Fibroblast of pulmonary artery (primary cell): ENCODE results near the gene IFNE.

ENCODE experiments used
- DNase-seq: peaks from one replicate; pipeline ENCODE4 v3.0.0-alpha.2; 2010; ENCODE audit warnings: low read depth
- H3K4me3 ChIP-seq: replicated peaks from 2 replicates; pipeline ENCODE4 v1.5.1; 2011; ENCODE audit warnings: low read depth, mild to moderate bottlenecking, control low read depth, low read length, moderate library complexity
- TF ChIP-seq, protein P1 (sequence below): IDR thresholded peaks from 2 replicates; pipeline ENCODE4 v1.5.1; 2011; ENCODE audit warnings: mild to moderate bottlenecking, control low read depth, low read length, inconsistent platforms; ENCODE audit errors: missing control alignments

The IFNE gene

DNA sequence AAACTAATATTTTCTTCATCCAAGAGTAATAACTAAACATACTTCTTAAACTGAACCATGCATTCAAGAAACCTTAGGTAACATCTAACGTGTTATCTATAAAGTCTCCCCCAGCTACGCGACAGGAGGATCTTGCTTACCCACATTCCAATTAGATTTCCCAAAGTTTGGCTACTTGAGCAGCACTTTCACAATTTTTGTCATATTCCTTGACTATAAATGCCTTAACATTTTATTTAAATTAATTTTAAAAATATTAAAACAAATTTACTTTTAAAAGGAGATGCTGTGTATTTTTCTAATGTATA is 25.3 kb upstream of the IFNE start:
- TF ChIP-seq, protein P1, sequence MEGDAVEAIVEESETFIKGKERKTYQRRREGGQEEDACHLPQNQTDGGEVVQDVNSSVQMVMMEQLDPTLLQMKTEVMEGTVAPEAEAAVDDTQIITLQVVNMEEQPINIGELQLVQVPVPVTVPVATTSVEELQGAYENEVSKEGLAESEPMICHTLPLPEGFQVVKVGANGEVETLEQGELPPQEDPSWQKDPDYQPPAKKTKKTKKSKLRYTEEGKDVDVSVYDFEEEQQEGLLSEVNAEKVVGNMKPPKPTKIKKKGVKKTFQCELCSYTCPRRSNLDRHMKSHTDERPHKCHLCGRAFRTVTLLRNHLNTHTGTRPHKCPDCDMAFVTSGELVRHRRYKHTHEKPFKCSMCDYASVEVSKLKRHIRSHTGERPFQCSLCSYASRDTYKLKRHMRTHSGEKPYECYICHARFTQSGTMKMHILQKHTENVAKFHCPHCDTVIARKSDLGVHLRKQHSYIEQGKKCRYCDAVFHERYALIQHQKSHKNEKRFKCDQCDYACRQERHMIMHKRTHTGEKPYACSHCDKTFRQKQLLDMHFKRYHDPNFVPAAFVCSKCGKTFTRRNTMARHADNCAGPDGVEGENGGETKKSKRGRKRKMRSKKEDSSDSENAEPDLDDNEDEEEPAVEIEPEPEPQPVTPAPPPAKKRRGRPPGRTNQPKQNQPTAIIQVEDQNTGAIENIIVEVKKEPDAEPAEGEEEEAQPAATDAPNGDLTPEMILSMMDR: no peak
- DNase-seq: peak; percentile 28
- H3K4me3 ChIP-seq: no peak overlapping the region

- peak; percentile 95 for DNase-seq
- no peak overlapping the region for H3K4me3 ChIP-seq
- TF ChIP-seq, protein P1: no peak
Observed at GRCh38 chr9:21506626-21507482, 24.7 kb upstream of the IFNE start.

DNA sequence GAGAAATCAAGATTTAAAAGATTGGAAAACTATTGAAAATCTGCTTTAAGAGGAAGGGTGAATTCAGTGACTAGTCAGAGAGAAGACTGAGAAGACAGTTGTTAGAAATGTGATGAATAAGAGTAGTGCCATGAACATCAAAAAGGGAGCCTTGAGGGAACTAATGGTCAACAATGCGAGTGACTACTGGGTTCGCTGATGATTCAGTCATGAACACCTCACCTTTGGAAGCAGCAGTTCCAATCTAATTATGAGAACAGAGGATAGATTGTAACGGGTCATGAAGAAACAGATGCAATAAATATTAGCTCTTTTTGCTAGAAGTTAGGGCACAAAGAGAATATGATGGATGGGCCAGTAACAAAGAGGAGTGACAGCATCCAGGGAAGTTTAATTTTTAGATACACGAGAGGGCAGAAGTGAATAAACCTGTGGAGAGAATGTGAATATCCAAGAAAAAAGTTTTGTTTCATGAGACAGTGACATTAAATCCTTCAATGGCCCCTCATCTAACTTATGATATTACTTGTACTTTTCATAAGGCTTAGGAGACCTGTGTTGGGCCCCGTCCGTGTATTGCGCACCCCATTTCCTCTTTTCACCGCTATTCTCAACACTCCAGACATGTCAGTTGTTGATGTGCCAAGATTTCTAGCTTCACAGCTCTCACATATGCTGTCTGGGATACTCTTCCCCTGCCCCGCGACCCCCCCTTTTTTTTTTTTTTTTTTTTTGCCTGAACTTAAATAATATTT is 23.5 kb upstream of the IFNE start:
- TF ChIP-seq, protein P1: no peak
- H3K4me3 ChIP-seq: no peak overlapping the region
- DNase-seq: no peak

DNA sequence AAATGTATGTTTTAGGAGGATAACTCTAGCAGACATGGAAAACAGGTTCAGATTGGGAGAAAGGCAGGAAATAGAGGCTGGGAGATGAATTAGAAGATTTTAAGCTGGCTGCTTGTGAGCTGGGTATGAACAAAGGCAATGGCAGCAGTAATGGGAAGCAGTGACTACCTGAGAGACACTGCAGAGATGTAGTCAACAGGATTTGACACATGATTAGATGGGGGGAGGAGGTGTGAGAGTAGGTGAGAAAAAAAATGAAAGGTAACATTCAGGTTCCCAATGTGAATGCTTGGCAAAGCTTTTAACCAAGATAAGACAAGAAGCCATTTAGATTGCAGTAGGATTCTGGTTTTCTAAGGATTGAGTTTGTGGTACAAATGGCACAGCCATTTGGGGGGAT is 22.8 kb upstream of the IFNE start:
- TF ChIP-seq, protein P1: no peak
- no peak overlapping the region for H3K4me3 ChIP-seq
- DNase-seq: no peak

- no peak overlapping the region for H3K4me3 ChIP-seq
- TF ChIP-seq, protein P1: no peak
- DNase-seq: no peak
Observed at GRCh38 chr9:21504113-21504512, 22.0 kb upstream of the IFNE start.

DNA sequence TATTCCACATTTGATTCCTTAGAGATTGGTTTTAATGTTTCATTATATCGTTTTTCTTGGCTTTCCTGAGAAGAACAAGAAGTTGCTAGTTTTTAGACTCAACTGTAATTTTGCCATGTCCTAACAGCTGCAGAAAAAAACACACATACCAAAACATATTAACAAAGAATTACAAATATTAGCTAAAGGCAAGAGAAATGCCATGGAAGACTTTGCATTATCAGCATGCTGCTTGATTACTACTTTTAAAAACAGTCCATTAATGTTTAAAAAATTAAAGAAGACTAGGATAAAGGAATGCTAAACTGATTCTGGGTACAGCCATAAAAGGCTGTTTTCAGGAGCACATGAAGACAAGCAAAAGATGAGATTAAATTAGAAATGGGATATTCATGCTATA is 20.5 kb upstream of the IFNE start:
- no peak for DNase-seq
- H3K4me3 ChIP-seq: no peak overlapping the region
- TF ChIP-seq, protein P1: no peak
